OCI-LY7 (cell line): ENCODE results near the gene PLPP3. TPM values are rescaled to one million over a fixed set of nuclear protein-coding genes. Genes with fewer than 3 reads are reported as not detected.

Experiments
- BruUV-seq: library from RNA; stranded (reverse); fragments of 400-500 nt; replicated peaks from 2 replicates; lab custom pipeline; 2021; lab: Mats Ljungman, UMichigan
- CTCF ChIA-PET: fragments of 300-600 bp; sonication (Branson Sonifier 250); formaldehyde crosslinking; loops from one replicate; lab custom pipeline; 2022; ENCODE audit warnings: antibody characterized with exemption; ENCODE audit not compliant: unreplicated experiment; lab: Charles Lee
- POLR2A ChIA-PET: fragments of 300-600 bp; sonication (Branson Sonifier 250); formaldehyde crosslinking; loops from one replicate; lab custom pipeline; 2022; ENCODE audit warnings: antibody characterized with exemption; lab: Charles Lee
- DNase-seq: peaks from one replicate; pipeline ENCODE4 v3.0.0-alpha.2; 2015; ENCODE audit warnings: low spot score
- H2AFZ ChIP-seq: fragments of 200-600 bp; sonication (generic), shearing (Covaris generic); 2 replicates; pipeline ENCODE4 v1.6.1; 2014; ENCODE audit warnings: mild to moderate bottlenecking, antibody characterized with exemption, low read length, moderate library complexity
- H3K27ac ChIP-seq: fragments of 200-600 bp; sonication (generic); 2 replicates; pipeline ENCODE4 v1.5.1; 2014; ENCODE audit warnings: mixed run types, low read depth, mild to moderate bottlenecking, moderate library complexity, low read length, inconsistent platforms; ENCODE audit not compliant: poor library complexity, severe bottlenecking
- H3K36me3 ChIP-seq: fragments of 200-600 bp; sonication (generic); 2 replicates; pipeline ENCODE4 v1.6.1; 2014; ENCODE audit warnings: mild to moderate bottlenecking, antibody characterized with exemption, low read length, moderate library complexity, mixed read lengths; ENCODE audit not compliant: insufficient read depth
- H3K4me1 ChIP-seq: fragments of 200-600 bp; sonication (generic); 2 replicates; pipeline ENCODE4 v1.5.1; 2014; ENCODE audit warnings: mild to moderate bottlenecking, low read length; ENCODE audit not compliant: insufficient read depth, poor library complexity, severe bottlenecking
- H3K4me2 ChIP-seq: fragments of 200-600 bp; sonication (generic); 2 replicates; pipeline ENCODE4 v1.6.1; 2014; ENCODE audit warnings: mild to moderate bottlenecking, low read length
- H3K4me3 ChIP-seq: fragments of 200-600 bp; sonication (generic); 2 replicates; pipeline ENCODE4 v1.5.1; 2014; ENCODE audit warnings: mild to moderate bottlenecking, low read depth, low read length; ENCODE audit not compliant: poor library complexity, severe bottlenecking
- H3K79me2 ChIP-seq: fragments of 200-600 bp; sonication (generic); 2 replicates; pipeline ENCODE4 v1.6.1; 2016; ENCODE audit warnings: low read depth, mild to moderate bottlenecking, low read length, moderate library complexity, mixed read lengths; ENCODE audit not compliant: insufficient read depth
- H3K9me2 ChIP-seq: fragments of 200-600 bp; sonication (generic); 2 replicates; pipeline ENCODE4 v1.6.1; 2016; ENCODE audit warnings: mild to moderate bottlenecking, low read length, mixed read lengths; ENCODE audit not compliant: insufficient read depth
- H3K9me3 ChIP-seq: fragments of 200-600 bp; sonication (generic); 2 replicates; pipeline ENCODE4 v1.6.1; 2014; ENCODE audit warnings: mild to moderate bottlenecking, mixed run types, low read length, mixed read lengths
- H4K20me1 ChIP-seq: fragments of 200-600 bp; sonication (generic); 2 replicates; pipeline ENCODE4 v1.6.1; 2014; ENCODE audit warnings: mild to moderate bottlenecking, antibody characterized with exemption, low read length, moderate library complexity, mixed read lengths; ENCODE audit not compliant: insufficient read depth
- CTCF ChIP-seq: fragments of 200-600 bp; sonication (generic); conservative IDR thresholded peaks from 2 replicates; pipeline ENCODE4 v1.5.1; 2014; ENCODE audit warnings: mild to moderate bottlenecking, antibody characterized with exemption, low read length, moderate library complexity, mixed read lengths
- EZH2phosphoT487 ChIP-seq: fragments of 200-600 bp; sonication (generic); IDR thresholded peaks from 2 replicates; pipeline ENCODE4 v1.6.1; 2018; ENCODE audit warnings: low read depth, borderline replicate concordance, mild to moderate bottlenecking, mixed run types, antibody characterized with exemption, low read length, moderate library complexity, mixed read lengths
- intact Hi-C: fragments of 100-400 bp; cut with micrococcal nuclease; formaldehyde crosslinking; loops from one replicate; pipeline ENCODE4 v1.10.0; 2022; ENCODE audit not compliant: unreplicated experiment
- total RNA-seq, 2 experiments: library from RNA; depleted of rRNA in 1 of 2; stranded (reverse); fragments of >200 nt in 1 of 2; shearing (Covaris generic) in 1 of 2; gene quantifications; 2 replicates each; pipeline ENCODE4 v1.2.3, GENCODE V29; 2014 to 2022

Gene PLPP3
- total RNA-seq, 2 experiments from 2014 or later, result 0.92 to 1.7 TPM

GRCh38 chr1:56583957-56584468, 4.7 kb upstream of the PLPP3 start:
- CTCF ChIA-PET, result interaction anchor here (2.9 kb wide), 1 partner anchor 8 kb away, joined by 9 read pairs; no protein-coding TSS in a partner anchor
- POLR2A ChIA-PET, result interaction anchor here (0.6 to 1.3 kb wide), 2 partner anchors 27 to 129 kb away, joined by 3 read pairs; no protein-coding TSS in a partner anchor

GRCh38 chr1:56580771-56581170, 1.4 kb upstream of the PLPP3 start:
- Histone ChIP-seq H3K4me2 (no peak overlapping the region), H3K4me3 (no peak overlapping the region), H3K9me2 (no peaks in the 10 kb centered on the region), H3K27ac (no peak overlapping the region), H3K4me1 (peaks cover 34% of the 10 kb centered on the region), H3K36me3 (no peaks in the 10 kb centered on the region), H2AFZ (no peak overlapping the region), H4K20me1 (no peaks in the 10 kb centered on the region), H3K9me3 (no peaks in the 10 kb centered on the region), H3K79me2 (no peaks in the 10 kb centered on the region)
- TF ChIP-seq CTCF (no peak), EZH2phosphoT487 (no peak)
- ChIA-PET CTCF (no interaction called here), POLR2A (no interaction called here)
- intact Hi-C loops, result loop anchor here (10.0 kb wide), 2 partner anchors 296 to 436 kb away; no protein-coding TSS in a partner anchor
- no peak for DNase-seq
- no TSS peak for BruUV-seq

More at GRCh38 chr1:56583957-56584468, 4.7 kb upstream of the PLPP3 start:
- no peak for DNase-seq
- no peaks in the 10 kb centered on the region for H3K79me2 ChIP-seq
- intact Hi-C loops, result loop anchor here (2.0 to 10.0 kb wide), 4 partner anchors 299 to 1299 kb away; no protein-coding TSS in a partner anchor
- no TSS peak for BruUV-seq
- no peaks in the 10 kb centered on the region for H3K36me3 ChIP-seq
- no peak for TF ChIP-seq EZH2phosphoT487
- TF ChIP-seq CTCF, result no peak
- H3K4me1 ChIP-seq, result peaks cover 5% of the 10 kb centered on the region
- H4K20me1 ChIP-seq, result no peaks in the 10 kb centered on the region
- no peaks in the 10 kb centered on the region for H3K9me2 ChIP-seq
- H3K4me2 ChIP-seq, result no peak overlapping the region
- H3K9me3 ChIP-seq, result no peaks in the 10 kb centered on the region
- H3K4me3 ChIP-seq, result no peak overlapping the region
- no peak overlapping the region for H2AFZ ChIP-seq
- no peak overlapping the region for H3K27ac ChIP-seq
